HG02840 (cell line): ENCODE measurements around the gene IRF2.

Experiments used
- ATAC-seq: cut with Tn5 transposase; IDR thresholded peaks from one replicate; pipeline ENCODE4 v1.9.1; 2021; ENCODE audit warnings: mild to moderate bottlenecking, moderate library complexity, moderate number of reproducible peaks; ENCODE audit not compliant: unreplicated experiment, low FRiP score

The IRF2 gene

DNA sequence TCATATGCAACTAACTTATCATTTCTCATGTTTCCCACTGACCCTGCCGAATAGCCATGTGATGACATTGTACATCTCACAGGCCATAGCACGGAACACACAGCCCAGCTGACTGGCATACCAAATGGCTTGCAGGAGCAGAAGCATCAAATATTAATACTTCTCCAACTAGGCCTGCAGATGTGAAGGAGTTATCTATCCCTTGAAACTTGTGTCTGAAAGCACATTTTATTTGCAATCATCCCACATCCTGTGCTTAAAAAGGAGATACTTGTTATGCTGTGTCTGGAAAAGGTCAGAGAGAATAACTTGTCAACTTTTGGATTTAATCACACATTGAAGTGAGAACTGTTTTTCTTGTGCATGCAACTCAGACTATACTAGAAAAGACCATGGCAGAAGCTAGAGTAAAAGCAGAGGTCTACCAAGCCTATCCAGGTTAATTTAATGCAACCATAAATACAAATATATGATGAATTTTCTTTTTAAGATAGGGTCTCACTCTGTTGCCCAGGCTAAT, 100.4 kb downstream of the IRF2 start:
- no peak for ATAC-seq

DNA sequence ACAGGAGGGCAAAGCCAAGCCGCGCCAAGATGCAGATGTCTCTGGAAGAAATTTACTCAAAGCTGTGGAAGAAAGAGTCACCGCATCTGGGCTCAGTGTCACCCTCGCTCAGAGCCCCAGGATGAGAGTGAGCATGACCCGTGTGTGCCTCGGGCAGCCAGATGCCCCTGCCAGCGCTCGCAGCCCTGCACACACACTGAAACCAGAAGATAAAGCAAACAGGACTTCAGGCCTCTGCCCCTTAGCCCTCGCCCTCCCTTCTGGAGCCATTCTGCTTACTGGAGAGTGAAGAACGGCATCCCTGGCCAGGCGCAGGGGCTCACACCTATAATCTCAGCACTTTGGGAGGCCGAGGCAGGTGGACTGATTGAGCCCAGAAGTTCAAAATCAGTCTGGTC, 103.0 kb downstream of the IRF2 start:
- ATAC-seq: no peak

DNA sequence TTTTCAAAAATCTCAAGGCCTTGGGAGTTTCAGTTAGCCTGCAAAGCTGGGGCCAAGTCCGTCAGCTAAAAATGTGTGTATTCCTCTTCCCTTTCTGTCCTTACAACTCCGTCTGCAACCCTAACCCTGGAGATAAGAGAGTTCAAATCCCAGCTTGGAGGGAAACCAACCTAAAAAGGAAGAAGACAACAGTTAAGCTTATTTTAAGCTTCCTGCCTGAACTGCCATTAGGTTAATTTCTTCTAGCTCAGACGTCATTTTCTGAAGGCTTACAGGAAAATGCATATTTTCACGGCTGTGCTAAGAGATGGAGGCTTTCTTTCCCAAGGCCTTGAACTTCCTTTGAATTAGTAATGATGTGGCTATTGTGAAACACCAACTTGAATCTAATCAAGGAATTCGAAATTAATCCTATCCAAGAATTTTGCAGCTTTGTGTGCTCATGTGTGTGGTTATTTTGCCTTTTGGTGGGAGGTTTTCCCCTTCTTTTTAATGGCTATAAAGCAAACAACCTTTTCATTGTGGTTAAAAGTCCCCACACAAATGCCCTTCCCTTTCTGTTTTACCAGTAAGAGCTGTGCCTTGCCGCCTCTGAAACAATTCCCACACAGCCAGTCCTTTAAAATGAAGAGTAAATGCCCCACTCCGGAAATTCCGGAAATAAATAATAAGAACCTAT, 103.5 kb downstream of the IRF2 start:
- no peak for ATAC-seq

DNA sequence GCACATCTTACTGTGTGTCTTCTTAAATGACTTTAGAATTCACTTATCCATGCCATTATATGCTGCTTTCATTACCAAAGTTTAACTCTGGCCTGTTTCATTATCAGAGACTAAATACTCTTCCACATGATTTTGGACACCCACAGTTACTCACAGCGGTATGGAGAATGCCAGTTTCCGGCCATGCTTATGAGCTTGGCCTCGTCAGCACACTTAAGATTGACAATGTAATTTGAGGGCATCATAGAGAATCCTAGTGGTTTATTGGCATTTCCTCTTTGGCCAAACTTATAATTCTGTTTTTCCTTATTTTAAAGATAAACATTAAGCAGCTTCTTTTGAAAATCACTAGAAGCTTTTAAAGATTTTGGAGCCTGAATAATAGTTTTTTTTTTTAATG, 104.5 kb downstream of the IRF2 start:
- no peak for ATAC-seq

DNA sequence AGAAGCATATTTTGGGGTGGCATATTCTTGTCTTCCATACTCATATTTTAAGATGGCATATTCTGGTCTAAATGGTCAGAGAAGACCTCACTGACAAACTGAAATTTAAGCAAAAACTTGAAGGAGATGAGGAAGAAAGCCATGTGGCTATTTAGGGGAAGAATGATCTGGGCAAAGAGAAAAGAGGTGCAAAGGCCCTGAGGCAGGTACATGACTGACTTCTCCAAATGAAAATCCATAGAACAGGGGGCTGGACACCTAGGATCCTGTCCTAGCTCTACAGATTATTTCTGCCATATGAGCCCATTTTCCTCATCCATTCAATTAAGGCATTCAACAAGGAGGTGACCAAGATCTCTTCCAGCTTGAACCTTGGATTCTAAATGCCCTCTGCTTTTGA, 105.6 kb downstream of the IRF2 start:
- no peak for ATAC-seq

DNA sequence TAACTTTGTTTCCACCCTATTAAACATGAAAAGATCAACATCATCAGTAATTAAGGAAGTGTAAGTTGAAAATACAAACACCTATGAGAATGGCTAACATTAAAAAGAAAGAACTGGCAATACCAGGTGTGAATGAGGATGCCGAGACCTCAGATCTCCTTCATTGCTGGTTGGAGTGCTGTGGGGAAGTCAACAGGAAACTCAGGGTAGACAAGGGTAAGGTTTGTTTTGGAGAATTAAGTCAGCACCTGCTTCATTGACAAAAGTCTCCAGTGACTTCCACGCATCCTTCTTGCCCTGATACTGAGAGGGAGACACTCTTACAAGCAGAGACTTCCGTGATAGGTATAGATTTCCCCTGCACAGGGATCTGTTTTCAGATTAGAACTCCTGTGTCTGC, 106.1 kb downstream of the IRF2 start:
- ATAC-seq: no peak

DNA sequence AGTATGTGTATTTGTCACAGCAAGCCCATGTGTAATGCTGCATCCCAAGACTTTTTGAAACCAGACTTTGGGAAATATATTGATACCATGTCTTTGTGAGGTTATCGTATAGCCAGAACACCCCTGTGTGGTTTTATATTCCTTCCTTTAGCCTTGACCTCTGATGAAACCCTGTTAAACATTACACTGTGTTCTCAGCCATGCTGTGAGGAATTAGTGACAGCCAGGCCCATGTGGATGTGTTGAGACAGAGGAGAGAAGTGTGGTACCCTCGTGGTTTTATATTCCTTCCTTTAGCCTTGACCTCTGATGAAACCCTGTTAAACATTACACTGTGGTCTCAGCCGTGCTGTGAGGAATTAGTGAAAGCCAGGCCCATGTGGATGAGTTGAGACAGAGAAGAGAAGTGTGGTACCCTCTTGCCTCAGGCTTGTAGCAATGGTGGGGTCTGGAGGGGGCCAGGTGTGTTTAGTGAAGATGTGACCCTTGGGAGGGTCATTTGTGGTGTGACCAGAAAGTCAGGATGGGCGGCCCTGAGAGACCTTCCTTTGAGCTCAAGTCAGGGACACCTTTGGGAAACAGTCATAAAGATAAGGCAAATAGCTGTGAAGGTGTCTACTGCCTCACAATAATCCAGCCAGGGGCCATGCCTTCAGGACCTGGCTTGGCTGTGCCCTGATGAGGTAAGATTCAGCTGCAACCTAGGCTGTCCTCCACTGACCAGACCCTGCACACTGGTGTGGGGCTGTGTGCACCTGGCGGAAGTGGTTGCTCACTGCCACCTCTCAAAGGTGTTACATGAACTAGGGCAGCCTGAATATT, 110.0 kb downstream of the IRF2 start:
- ATAC-seq: peak; percentile 63

DNA sequence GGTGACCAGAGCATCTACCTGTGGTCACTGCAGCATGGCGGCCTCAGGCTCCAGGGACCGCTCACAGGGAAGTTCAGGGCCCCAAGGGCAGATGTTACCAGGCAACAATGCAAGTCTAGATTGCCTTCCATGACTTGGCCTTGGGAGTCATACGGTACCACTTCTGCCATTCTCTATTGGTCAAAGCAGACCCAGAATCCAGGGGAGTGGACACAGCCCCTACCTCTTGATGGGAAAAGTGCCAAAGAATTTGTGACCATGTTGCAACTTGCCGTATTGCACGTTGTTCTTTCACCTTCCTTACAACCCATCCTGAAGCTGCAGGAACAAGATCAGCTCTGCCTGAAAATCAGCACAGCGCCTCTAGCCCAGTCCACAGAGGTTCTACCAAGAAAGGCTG, 111.1 kb downstream of the IRF2 start:
- no peak for ATAC-seq

DNA sequence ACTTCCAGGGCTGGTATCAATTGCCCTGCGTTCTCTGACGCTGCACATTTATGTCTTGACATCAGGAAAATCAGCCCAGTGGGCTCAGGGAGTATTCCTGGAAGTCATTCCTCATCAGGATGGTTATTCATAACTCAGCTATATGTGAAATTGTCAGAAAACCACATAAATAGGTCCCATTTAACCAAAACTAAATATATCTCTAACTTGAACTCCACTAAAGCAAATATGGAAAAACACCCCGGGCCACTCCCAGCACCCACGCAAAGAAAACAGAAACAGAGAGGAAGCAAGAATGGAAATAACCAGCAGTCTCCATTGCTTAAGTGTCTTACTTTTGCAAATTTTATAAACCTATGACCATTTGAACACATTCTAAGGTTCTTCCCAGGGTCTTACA, 112.0 kb downstream of the IRF2 start:
- ATAC-seq: no peak

DNA sequence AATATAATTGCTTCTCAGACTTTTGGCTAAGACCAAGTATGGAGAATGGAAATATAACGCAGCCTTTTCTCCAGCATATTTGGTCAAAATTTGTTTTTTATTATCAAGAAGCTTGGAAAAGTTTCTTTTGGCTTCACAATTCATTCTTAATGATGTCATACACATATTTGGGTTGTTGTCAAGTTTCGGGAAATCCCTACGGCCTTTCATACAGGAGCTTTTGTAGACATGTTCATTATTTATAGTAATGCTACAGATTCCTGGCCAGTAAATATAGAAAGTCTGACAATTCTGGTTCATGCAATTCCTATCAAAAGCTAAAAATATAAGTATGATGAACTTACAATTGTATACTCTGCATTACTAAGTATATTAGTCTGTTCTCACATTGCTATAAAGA, 112.9 kb downstream of the IRF2 start:
- ATAC-seq: no peak

DNA sequence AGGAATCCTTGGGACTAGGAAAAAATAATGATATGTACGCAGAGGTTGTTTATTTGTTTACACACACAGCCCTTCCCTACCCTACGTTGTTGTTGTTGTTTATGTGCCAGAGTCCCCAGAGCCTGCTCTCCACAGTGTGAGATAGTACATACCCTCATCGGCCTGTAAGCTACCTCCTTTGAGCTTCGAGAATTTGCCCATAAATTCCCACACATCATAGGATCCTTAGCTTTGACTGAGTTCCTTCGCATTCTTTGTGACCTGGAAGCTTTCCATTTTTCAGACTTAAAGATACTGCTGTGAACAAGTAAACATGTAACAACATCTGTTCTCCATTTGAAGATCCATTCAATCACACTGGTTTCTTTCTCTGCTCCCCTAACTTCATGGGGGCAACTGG, 114.5 kb downstream of the IRF2 start:
- no peak for ATAC-seq

DNA sequence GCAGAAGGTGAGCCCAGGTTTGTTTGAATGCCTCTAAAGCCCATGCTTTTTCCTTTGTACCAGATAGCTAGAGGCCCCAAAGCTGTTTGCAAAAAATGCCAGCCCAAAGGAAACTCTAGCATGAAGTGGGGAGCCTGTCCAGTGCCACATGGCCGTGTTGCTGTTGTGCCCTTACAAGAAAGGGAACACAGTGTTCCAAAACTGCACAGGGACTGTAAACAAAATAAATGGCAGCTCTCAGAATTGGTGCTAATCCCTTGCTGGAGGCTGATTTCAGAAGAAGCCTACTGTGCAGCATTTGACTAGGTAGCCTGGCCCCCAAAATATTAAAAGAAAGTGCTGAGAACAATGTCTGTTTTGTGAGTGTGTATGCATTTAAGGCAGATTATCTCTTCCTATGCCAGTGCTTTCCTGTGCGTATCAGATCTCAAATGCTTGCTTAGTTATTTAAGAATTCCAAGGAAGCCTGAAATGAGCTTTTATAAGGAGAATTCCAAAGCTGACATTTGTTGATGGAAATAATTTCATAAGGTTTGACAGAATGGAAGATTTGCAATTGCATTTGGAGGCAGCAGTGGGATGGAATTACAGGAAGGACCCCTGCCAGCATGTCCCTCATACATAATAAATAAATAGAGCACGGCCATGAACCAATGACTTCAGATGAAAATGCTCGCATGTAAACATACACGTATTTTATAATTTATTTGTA, 115.7 kb downstream of the IRF2 start:
- no peak for ATAC-seq

DNA sequence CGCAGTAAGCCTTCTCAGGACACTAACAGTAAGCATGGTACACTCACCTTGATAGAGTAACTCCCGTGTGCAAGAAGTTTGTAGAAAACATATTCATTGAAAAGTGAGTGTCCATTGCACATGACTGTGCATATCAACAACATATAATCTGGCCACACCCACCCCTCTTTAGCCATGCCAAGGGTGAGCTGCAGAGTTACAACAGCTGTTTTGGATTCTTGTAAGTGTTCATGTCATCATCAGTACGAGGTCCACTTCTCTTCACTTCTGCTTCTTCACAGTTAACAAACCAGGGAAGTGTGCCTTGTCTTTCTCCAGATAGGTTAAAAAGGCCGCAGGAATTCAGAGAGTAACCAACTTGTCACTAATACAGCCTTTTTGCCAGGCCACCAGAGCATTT, 116.6 kb downstream of the IRF2 start:
- ATAC-seq: no peak

DNA sequence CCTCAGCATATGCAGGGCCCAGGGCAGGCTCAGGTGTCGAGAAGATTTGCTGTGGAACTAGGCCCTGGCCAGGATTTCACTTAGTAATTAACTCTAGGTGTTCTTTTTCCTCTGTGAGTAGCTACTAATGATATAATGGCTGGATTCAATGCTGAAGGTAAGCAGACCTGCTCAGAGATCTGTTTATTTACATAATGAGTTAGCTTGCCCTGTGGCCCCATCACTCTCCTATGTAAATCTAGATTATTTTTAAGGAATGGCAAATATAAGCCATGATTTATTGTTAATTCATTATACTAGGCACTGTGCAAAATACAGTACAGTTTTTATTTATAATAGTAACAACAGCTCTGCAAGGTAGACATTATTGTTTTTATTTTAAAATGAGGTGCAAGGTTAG, 117.2 kb downstream of the IRF2 start:
- ATAC-seq: no peak

DNA sequence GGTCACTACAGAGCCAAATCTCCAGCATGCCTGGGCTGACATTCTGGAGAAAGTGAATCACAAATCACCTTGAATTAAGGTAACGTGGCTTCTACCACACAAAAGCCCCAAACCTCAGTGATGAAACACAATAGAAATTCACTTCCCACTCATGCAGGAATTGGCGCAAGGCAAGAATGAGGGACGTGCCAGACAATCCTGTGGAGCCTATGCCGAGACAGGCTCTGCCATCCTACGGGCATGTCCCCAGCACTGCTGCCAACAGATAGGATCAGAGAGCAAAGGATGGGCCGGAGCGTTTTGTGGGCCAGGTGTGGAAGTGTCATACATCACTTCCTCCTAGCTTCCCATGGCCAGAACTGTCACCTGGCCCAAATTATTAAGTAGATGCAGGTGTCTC, 118.0 kb downstream of the IRF2 start:
- no peak for ATAC-seq

DNA sequence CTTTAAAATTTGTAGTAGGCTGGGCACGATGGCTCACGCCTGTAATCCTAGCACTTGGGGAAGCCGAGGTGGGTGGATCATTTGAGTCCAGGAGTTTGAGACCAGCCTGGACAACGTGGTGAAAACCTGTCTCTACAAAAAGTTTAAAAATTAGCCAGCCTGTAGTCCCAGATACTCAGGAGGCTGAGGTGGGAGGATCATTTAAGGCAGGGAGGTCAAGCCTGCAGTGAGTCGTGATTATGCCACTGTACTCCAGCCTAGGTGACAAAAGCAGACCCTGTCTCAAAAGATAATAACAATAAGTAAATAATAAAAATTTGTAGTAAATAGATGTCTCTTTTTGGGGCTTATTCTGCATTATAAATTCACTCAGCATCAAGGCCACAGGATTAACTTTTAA, 118.5 kb downstream of the IRF2 start:
- no peak for ATAC-seq

DNA sequence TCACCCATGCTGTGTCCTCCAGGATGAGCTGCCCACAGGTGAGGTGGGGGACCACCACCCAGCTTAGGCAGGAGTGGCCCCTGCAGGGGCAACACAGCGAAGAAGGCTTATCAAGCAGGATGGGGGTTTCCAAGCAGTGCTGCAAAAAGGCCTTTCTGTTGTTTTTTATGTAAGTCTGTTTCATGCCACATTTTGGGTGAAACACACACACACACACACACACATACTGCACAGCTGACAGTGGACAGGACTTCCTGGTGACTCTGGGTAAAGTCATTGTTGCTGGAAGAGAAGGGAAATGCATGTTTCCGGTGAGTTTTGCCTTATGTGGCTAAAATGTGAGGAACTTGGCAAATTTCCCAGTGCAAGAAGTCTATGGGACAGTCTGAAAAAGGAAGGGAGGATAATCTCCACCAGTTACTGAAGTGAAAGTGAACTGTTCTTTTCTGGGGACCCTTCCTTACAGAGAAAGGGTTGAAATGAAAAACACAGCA, 119.2 kb downstream of the IRF2 start:
- ATAC-seq: no peak

DNA sequence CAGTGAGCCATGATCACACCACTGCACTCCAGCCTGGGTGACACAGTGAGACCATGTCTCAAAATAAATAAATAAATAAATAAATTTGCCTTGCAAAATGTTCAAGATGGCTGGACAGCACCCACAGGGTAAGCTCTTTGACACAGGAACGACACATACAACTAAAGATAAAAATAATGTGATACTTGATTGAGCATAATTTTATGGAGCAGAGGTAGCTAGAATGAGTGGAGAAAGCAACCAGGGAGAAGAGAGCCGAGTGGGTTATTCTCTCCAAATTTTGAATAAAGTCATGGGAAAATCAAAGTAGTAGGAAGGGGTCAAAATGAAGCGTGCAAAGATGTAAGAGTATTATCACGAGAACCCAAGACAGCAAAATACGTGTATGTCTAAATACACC, 121.5 kb downstream of the IRF2 start:
- ATAC-seq: no peak

DNA sequence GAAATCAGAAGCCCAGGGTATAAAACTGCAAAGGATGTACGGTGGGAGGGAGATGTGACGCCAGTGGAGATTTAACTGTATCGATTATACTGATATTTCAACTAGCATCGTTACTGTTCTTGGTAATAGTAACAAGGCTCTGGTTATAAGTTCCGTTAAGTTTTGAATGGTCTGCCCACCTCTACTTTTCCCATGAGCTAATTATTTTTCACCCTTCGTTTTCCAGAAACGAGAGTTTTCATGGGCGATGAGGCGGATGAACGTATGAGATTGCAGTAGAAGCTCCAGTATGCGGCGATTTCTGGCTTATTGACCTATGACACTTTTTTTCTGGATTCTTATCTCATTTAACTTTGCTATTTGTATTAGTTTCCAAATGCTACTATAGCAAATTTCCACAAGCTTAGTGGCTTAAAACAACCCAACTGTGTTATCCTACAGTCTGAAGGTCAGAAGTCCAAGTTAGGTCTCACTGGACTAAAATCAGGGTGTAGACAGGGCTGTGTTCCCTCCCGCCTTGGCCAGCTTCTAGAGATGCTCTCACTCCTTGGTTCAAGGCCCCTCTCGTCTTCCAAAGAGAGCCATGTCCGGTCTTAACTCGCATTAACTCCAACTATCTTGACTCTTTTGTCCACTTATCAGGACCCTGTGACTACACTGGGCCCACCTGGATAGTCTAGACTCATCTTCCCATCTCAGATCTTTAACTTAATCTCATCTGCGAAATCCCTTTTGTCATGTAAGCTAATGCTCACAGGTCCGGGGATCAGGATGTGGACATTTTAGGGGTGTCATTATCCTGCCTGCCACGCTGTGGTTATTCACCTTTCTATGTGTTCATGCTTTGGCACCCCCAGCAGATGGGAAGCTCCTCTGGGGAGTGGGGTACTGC, 122.5 kb downstream of the IRF2 start:
- no peak for ATAC-seq

DNA sequence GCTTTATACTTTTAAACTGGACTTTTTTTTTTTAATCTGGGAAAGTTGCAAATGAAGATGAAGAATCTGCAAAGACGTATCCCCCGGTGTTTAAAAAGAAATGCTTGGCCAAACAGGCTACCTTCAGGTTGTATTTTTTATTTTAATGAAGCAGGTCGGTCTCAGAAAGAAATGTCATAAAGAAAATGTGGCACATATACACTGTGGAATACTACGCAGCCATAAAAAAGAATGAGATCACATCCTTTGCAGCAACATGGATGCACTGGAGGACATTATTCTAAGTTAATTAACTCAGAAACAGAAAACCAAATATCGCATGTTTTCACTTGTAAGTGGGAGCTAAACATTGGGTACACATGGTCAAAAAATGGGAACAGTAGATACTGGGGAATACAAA, 123.4 kb downstream of the IRF2 start:
- ATAC-seq: no peak
